ENCODE measurements around the gene SLC39A3. TPM values are rescaled to one million over a fixed set of nuclear protein-coding genes. Genes with fewer than 3 reads are reported as not detected.

The SLC39A3 gene
- total RNA-seq, 1 donor from 2014 or later, result 24.5 TPM

GRCh38 chr19:2691951-2692350 lies 47.9 kb downstream of the SLC39A3 start:
- intact Hi-C loops (cut with DNase I), result no loop called here
- ATAC-seq, result no peak
- DNase-seq (ENCODE audit: missing footprints), result no peak

GRCh38 chr19:2690856-2691255 lies 49.0 kb downstream of the SLC39A3 start:
- intact Hi-C loops (cut with DNase I), result no loop called here
- ATAC-seq (no peak), DNase-seq (ENCODE audit: missing footprints) (no peak)

- intact Hi-C loops (cut with DNase I), result no loop called here
- ATAC-seq (no peak), DNase-seq (ENCODE audit: missing footprints) (no peak)
Measured at GRCh38 chr19:2686360-2686759, 53.5 kb downstream of the SLC39A3 start.

- no peak for ATAC-seq
- intact Hi-C loops (cut with DNase I), result no loop called here
- no peak for DNase-seq (ENCODE audit: missing footprints)
Measured at GRCh38 chr19:2685204-2685704, 54.6 kb downstream of the SLC39A3 start.

- intact Hi-C loops (cut with DNase I), result no loop called here
- DNase-seq (ENCODE audit: missing footprints) (no peak), ATAC-seq (no peak)
Measured at GRCh38 chr19:2683430-2684003, 56.3 kb downstream of the SLC39A3 start.

Other genes starting within 250 kb of the SLC39A3 start
- gene GNG7, start 37.3 kb downstream of the SLC39A3 start, total RNA-seq, result 26.7 TPM
- 200 TPM for gene DIRAS1, start 18.6 kb downstream of the SLC39A3 start, total RNA-seq
- 64.3 TPM for gene SGTA, start 43.3 kb upstream of the SLC39A3 start, total RNA-seq
- gene THOP1, start 45.5 kb upstream of the SLC39A3 start, total RNA-seq, result 54.8 TPM
- 3.7 TPM for gene ZNF554, start 79.9 kb upstream of the SLC39A3 start, total RNA-seq
- gene ZNF555, start 101.5 kb upstream of the SLC39A3 start, total RNA-seq, result 8.9 TPM
- gene ZNF556, start 127.3 kb upstream of the SLC39A3 start, total RNA-seq, result not detected
- gene ZNF57, start 160.9 kb upstream of the SLC39A3 start, total RNA-seq, result 5.1 TPM
- gene ZNF77, start 205.0 kb upstream of the SLC39A3 start, total RNA-seq, result 2.6 TPM
- 1.1 TPM for gene TLE6, start 237.5 kb upstream of the SLC39A3 start, total RNA-seq